ENCODE results near the gene HESX1. TPM values are rescaled to one million over a fixed set of nuclear protein-coding genes. Genes with fewer than 3 reads are reported as not detected.

HESX1 gene
- total and polyA plus RNA-seq, 2 of the 13 experiments (the other 11 are each of a cell fraction or from before 2014, with no cell fraction given), result 0.57 to 0.75 TPM

GRCh38 chr3:57169872-57170623, 29.7 kb downstream of the HESX1 start (continued):
- TF ChIP-seq MBNL3 (CRISPR knock-in tag; conservative IDR thresholded peaks at IDR 0.05) (no peak), GPN1 (CRISPR knock-in tag; IDR thresholded peaks at IDR 0.05; ENCODE audit: borderline replicate concordance) (no peak), MAFG (CRISPR knock-in tag; IDR thresholded peaks at IDR 0.05) (no peak), ZNF3 (CRISPR knock-in tag; IDR thresholded peaks at IDR 0.05) (no peak), SIX4 (CRISPR knock-in tag; IDR thresholded peaks at IDR 0.05) (no peak), DZIP1 (CRISPR knock-in tag; IDR thresholded peaks at IDR 0.05) (no peak), CENPBD1 (CRISPR knock-in tag; IDR thresholded peaks at IDR 0.05; ENCODE audit: borderline replicate concordance, low read depth) (no peak), ZNF781 (CRISPR knock-in tag; IDR thresholded peaks at IDR 0.05; ENCODE audit: borderline replicate concordance, not compliant biosample characterization) (no peak), ZNF121 (CRISPR knock-in tag; IDR thresholded peaks at IDR 0.05) (no peak), RARA (CRISPR knock-in tag; IDR thresholded peaks at IDR 0.05) (no peak), GATAD2A (CRISPR knock-in tag; IDR thresholded peaks at IDR 0.05) (peak; percentile 57), ZMYM3 (CRISPR knock-in tag; IDR thresholded peaks at IDR 0.05) (no peak; the same call in 1 of the 2 replicates), ARID2 (CRISPR knock-in tag; IDR thresholded peaks at IDR 0.05; ENCODE audit: borderline replicate concordance) (no peak), KDM2A (CRISPR knock-in tag; IDR thresholded peaks at IDR 0.05; ENCODE audit: borderline replicate concordance, low read depth) (peak; percentile 70; the same call in 1 of the 2 replicates), ELF1 (CRISPR knock-in tag; IDR thresholded peaks at IDR 0.05) (peak; percentile 78), KAT8 (CRISPR knock-in tag; IDR thresholded peaks at IDR 0.05) (peak; percentile 72), SIN3B (IDR thresholded peaks at IDR 0.05; ENCODE audit: low read length) (no peak), PHF20 (CRISPR knock-in tag; IDR thresholded peaks at IDR 0.05) (peak; percentile 69), DMAP1 (CRISPR knock-in tag; IDR thresholded peaks at IDR 0.05) (no peak), ZFY (CRISPR knock-in tag; IDR thresholded peaks at IDR 0.05) (0 out of 2 replicates have a peak, but pooled peaks have one; percentile 34), DNMT1 (CRISPR knock-in tag; IDR thresholded peaks at IDR 0.05) (no peak), ARID3A (IDR thresholded peaks at IDR 0.05; ENCODE audit: low read depth, low read length) (no peak), NCOA1 (CRISPR knock-in tag; IDR thresholded peaks at IDR 0.05) (no peak), ZNF562 (CRISPR knock-in tag; IDR thresholded peaks at IDR 0.05; ENCODE audit: borderline replicate concordance) (no peak), ELF3 (CRISPR knock-in tag; IDR thresholded peaks at IDR 0.05) (peak; percentile 53; the same call in 1 of the 2 replicates), ZSCAN30 (CRISPR knock-in tag; IDR thresholded peaks at IDR 0.05) (no peak), ATF2 (CRISPR knock-in tag; IDR thresholded peaks at IDR 0.05) (no peak), ZNF256 (CRISPR knock-in tag; conservative IDR thresholded peaks at IDR 0.05) (no peak)
